HepG2 (cell line): ENCODE results near the gene RYR2. TPM values are rescaled to one million over a fixed set of nuclear protein-coding genes. Genes with fewer than 3 reads are reported as not detected.

ENCODE experiments used
- ATAC-seq: fragments of 200-7000 bp; cut with Tn5 transposase; 3 replicates; pipeline ENCODE4 v1.9.1; 2020; ENCODE audit warnings: mild to moderate bottlenecking, moderate library complexity
- BruUV-seq: library from RNA; stranded (reverse); fragments of 400-500 nt; replicated peaks from 2 replicates; lab custom pipeline; 2021; lab: Mats Ljungman, UMichigan
- CTCF ChIA-PET: fragments of 300-600 bp; formaldehyde crosslinking; extraction: SDS; loops from one replicate; lab custom pipeline; 2021; ENCODE audit warnings: low total read pairs, inconsistent platforms, low intra/inter-chr PET ratio; lab: Yijun Ruan, JAX
- POLR2A ChIA-PET: fragments of 350-600 bp; sonication (Branson Sonifier 250); formaldehyde crosslinking; loops from one replicate; lab custom pipeline; 2020; ENCODE audit warnings: antibody characterized with exemption, inconsistent platforms; lab: Yijun Ruan, JAX
- DNase-seq: peaks from one replicate; pipeline ENCODE4 v3.0.0-alpha.2; 2015; ENCODE audit warnings: low spot score
- FAIRE-seq: peaks from 3 replicates; lab custom pipeline; 2011; peaks lifted over from hg19 to GRCh38; lab: Jason Lieb, UNC
- H2AFZ ChIP-seq: one replicate; pipeline ENCODE4 v1.6.1; 2011; ENCODE audit warnings: low read length, inconsistent platforms
- H3K27ac ChIP-seq: fragments of 300-600 bp; 3 replicates; pipeline ENCODE4 v1.8.0; 2011; ENCODE audit warnings: mixed run types, mild to moderate bottlenecking, mixed read lengths, low read length, inconsistent platforms; ENCODE audit not compliant: insufficient read depth; ENCODE audit errors: extremely low read length
- H3K27me3 ChIP-seq, 2 experiments: fragments of 200-600 bp in 1 of 2; 2 replicates in 1 of 2; 3 replicates in 1 of 2; pipeline versions ENCODE4 v1.6.0 to v1.8.0; 2011; ENCODE audit warnings: low read length in 2 of 2, mild to moderate bottlenecking in 2 of 2, moderate library complexity in 2 of 2, inconsistent platforms in 1 of 2; ENCODE audit not compliant: insufficient read depth in 2 of 2, control insufficient read depth in 1 of 2
- H3K36me3 ChIP-seq, 2 experiments: fragments of 200-600 bp in 1 of 2; replicated peaks in 1 of 2; 2 replicates in 1 of 2; 3 replicates in 1 of 2; pipeline versions ENCODE4 v1.5.1 to v1.8.0; 2011; ENCODE audit warnings: low read length in 2 of 2, inconsistent platforms in 1 of 2; ENCODE audit not compliant: insufficient read depth in 2 of 2, control insufficient read depth in 1 of 2
- H3K4me1 ChIP-seq: 2 replicates; pipeline ENCODE4 v1.5.1; 2012; ENCODE audit warnings: low read length, inconsistent platforms; ENCODE audit not compliant: insufficient read depth
- H3K4me2 ChIP-seq: 2 replicates; pipeline ENCODE4 v1.6.0; 2011; ENCODE audit warnings: low read depth, low read length, inconsistent platforms
- H3K4me3 ChIP-seq, 3 experiments: fragments of 200-600 bp in 1 of 3; sonication (generic), shearing (Covaris generic) in 1 of 3; replicated peaks in 1 of 3; 2 replicates each; pipeline ENCODE4 v1.5.1; 2011 to 2016; ENCODE audit warnings: low read length in 3 of 3, inconsistent platforms in 2 of 3, low read depth in 2 of 3, mild to moderate bottlenecking in 2 of 3, control low read depth in 1 of 3, mixed read lengths in 1 of 3; ENCODE audit not compliant: insufficient read depth in 1 of 3
- H3K79me2 ChIP-seq: one replicate; pipeline ENCODE4 v1.6.1; 2011; ENCODE audit warnings: low read length, inconsistent platforms; ENCODE audit not compliant: insufficient read depth
- H3K9ac ChIP-seq: 2 replicates; pipeline ENCODE4 v1.6.0; 2011; ENCODE audit warnings: mild to moderate bottlenecking, low read depth, low read length, inconsistent platforms; ENCODE audit not compliant: insufficient read depth
- H3K9me3 ChIP-seq: 2 replicates; pipeline ENCODE4 v1.5.1; 2012; ENCODE audit warnings: mild to moderate bottlenecking, low read length
- H4K20me1 ChIP-seq: 2 replicates; pipeline ENCODE4 v1.6.0; 2011; ENCODE audit warnings: inconsistent platforms, mild to moderate bottlenecking, low read length, moderate library complexity; ENCODE audit not compliant: insufficient read depth
- ARID2 ChIP-seq: sonication (generic); formaldehyde crosslinking; IDR thresholded peaks from 2 replicates; pipeline ENCODE4 v1.8.1; 2022; ENCODE audit warnings: mild to moderate bottlenecking, missing genetic modification reagents, borderline replicate concordance
- BCL3 ChIP-seq: sonication (generic); formaldehyde crosslinking; IDR thresholded peaks from 2 replicates; pipeline ENCODE4 v1.5.1; 2020; ENCODE audit warnings: mild to moderate bottlenecking, missing genetic modification reagents, moderate library complexity
- HMGXB4 ChIP-seq, 2 experiments: sonication (generic) in 1 of 2; formaldehyde crosslinking in 1 of 2; IDR thresholded peaks; 2 replicates each; pipeline versions ENCODE4 v1.4.0 to v1.6.1; 2018 to 2020; ENCODE audit warnings: missing genetic modification reagents in 2 of 2, borderline replicate concordance in 1 of 2, low read depth in 1 of 2, mild to moderate bottlenecking in 1 of 2, missing biosample characterization in 1 of 2
- IRF2 ChIP-seq: IDR thresholded peaks from 2 replicates; pipeline ENCODE4 v1.6.1; 2018; ENCODE audit warnings: missing genetic modification reagents, missing compliant biosample characterization
- MED1 ChIP-seq: sonication (generic); formaldehyde crosslinking; IDR thresholded peaks from 2 replicates; pipeline ENCODE4 v1.4.0; 2020; ENCODE audit warnings: missing genetic modification reagents
- SOX5 ChIP-seq: IDR thresholded peaks from 2 replicates; pipeline ENCODE4 v1.6.1; 2016; ENCODE audit warnings: borderline replicate concordance
- SP1 ChIP-seq, 2 experiments: fragments of 450-650 bp in 1 of 2; sonication (generic) in 1 of 2; formaldehyde crosslinking in 1 of 2; IDR thresholded peaks; 2 replicates each; pipeline versions ENCODE4 v1.4.0 to v1.6.1; 2016 to 2020; ENCODE audit warnings: missing genetic modification reagents in 1 of 2
- SRSF9 ChIP-seq: fragments of 200-400 bp; formaldehyde crosslinking; IDR thresholded peaks from 2 replicates; pipeline ENCODE4 v1.6.1; 2018; ENCODE audit warnings: borderline replicate concordance, mild to moderate bottlenecking, low read depth, low read length; ENCODE audit not compliant: insufficient read depth, poor library complexity, severe bottlenecking
- ZBTB20 ChIP-seq: sonication (generic); formaldehyde crosslinking; IDR thresholded peaks from 2 replicates; pipeline ENCODE4 v1.8.1; 2023; ENCODE audit warnings: missing genetic modification reagents, low read depth, mild to moderate bottlenecking, borderline replicate concordance
- ZNF207 ChIP-seq: fragments of 450-650 bp; IDR thresholded peaks from 2 replicates; pipeline ENCODE4 v1.6.1; 2016; ENCODE audit warnings: antibody characterized with exemption, borderline replicate concordance
- ZNF326 ChIP-seq: sonication (generic); formaldehyde crosslinking; IDR thresholded peaks from 2 replicates; pipeline ENCODE4 v1.4.0; 2020; ENCODE audit warnings: missing genetic modification reagents, borderline replicate concordance
- ZNF441 ChIP-seq: sonication (generic); formaldehyde crosslinking; IDR thresholded peaks from 2 replicates; pipeline ENCODE4 v1.7.0; 2021; ENCODE audit warnings: missing genetic modification reagents, borderline replicate concordance
- ZNF496 ChIP-seq: sonication (generic); formaldehyde crosslinking; IDR thresholded peaks from 2 replicates; pipeline ENCODE4 v1.8.1; 2023; ENCODE audit warnings: mild to moderate bottlenecking, moderate library complexity, missing genetic modification reagents; ENCODE audit not compliant: insufficient replicate concordance
- ZNF660 ChIP-seq: sonication (generic); formaldehyde crosslinking; IDR thresholded peaks from 2 replicates; pipeline ENCODE4 v1.5.1; 2020; ENCODE audit warnings: mild to moderate bottlenecking, low read depth, missing genetic modification reagents, borderline replicate concordance
- ZNF713 ChIP-seq: sonication (generic); formaldehyde crosslinking; IDR thresholded peaks from 2 replicates; pipeline ENCODE4 v1.4.0; 2020; ENCODE audit warnings: mild to moderate bottlenecking, missing genetic modification reagents
- WGBS: methylation state at CpG from one replicate; pipeline ENCODE4 v1.1.6; 2017; ENCODE audit warnings: low lambda C conversion rate; 5-methylcytosine and 5-hydroxymethylcytosine counted together
- in situ Hi-C: cut with HindIII; loops from 2 replicates; pipeline ENCODE4 v1.10.0; 2017; ENCODE audit warnings: low pct_unique_long_range_greater_than_20kb; ENCODE audit not compliant: extremely low pct_ligation_motif_present
- intact Hi-C: fragments of 100-400 bp; cut with micrococcal nuclease; formaldehyde crosslinking; loops from one replicate; pipeline ENCODE4 v1.10.0; 2022; ENCODE audit not compliant: unreplicated experiment
- polyA plus RNA-seq, 8 experiments: library from polyadenylated mRNA; depleted of rRNA in 3 of 8; stranded (reverse) in 7 of 8; unstranded in 1 of 8; fragments of >200 nt; fragmentation: Illumina TruSeq in 4 of 8; extraction: Trizol in 4 of 8; gene quantifications; 2 replicates each; pipeline versions ENCODE4 v1.2.1 to v1.2.3, GENCODE V29; 2011 to 2016; ENCODE audit warnings: low read depth in 4 of 8, missing spikeins in 1 of 8, mixed read lengths in 1 of 8; ENCODE audit not compliant: insufficient read depth in 1 of 8
- total RNA-seq, 5 experiments: library from RNA; depleted of rRNA; stranded (reverse); fragments of >200 nt; fragmentation: Illumina TruSeq; extraction: Trizol; gene quantifications; 2 replicates each; pipeline ENCODE4 v1.2.3, GENCODE V29; 2016; ENCODE audit warnings: low read depth in 1 of 5
- TF ChIP-seq, protein P1 (sequence below): sonication (generic); formaldehyde crosslinking; IDR thresholded peaks from 2 replicates; pipeline ENCODE4 v1.4.0; 2020; ENCODE audit warnings: mild to moderate bottlenecking, missing genetic modification reagents

RYR2 gene
- total and polyA plus RNA-seq, 2 of the 13 experiments (the other 11 are each of a cell fraction or from before 2014, with no cell fraction given), result not detected

GRCh38 chr1:237070519-237070918 lies 28.5 kb downstream of the RYR2 start (continued):
- TF ChIP-seq BCL3 (CRISPR knock-in tag) (no peak), SRSF9 (no peak), ZBTB20 (CRISPR knock-in tag) (no peak), ZNF660 (CRISPR knock-in tag) (no peak), ZNF326 (CRISPR knock-in tag) (no peak), MED1 (no peak)
- TF ChIP-seq, protein P1, sequence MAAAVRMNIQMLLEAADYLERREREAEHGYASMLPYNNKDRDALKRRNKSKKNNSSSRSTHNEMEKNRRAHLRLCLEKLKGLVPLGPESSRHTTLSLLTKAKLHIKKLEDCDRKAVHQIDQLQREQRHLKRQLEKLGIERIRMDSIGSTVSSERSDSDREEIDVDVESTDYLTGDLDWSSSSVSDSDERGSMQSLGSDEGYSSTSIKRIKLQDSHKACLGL, result no peak

- Histone ChIP-seq H4K20me1 (no peaks in the 10 kb centered on the region), H3K4me2 (no peak overlapping the region), H2AFZ (no peak overlapping the region), H3K27me3 (peaks cover 0 to 4% of the 10 kb centered on the region in 2 experiments; a peak in 1 of 5 replicates), H3K79me2 (no peaks in the 10 kb centered on the region), H3K27ac (no peak overlapping the region), H3K36me3 (no peaks in the 10 kb centered on the region), H3K4me1 (no peaks in the 10 kb centered on the region), H3K9me3 (no peaks in the 10 kb centered on the region), H3K9ac (no peak overlapping the region), H3K4me3 (no peak overlapping the region)
- DNase-seq, result no peak
- no peak; the same call in 2 of the 3 replicates for ATAC-seq
- BruUV-seq, result no TSS peak
- 35% methylated on average over 6 of the region's 25 CpGs for WGBS
- in situ Hi-C loops, result no loop called here
- FAIRE-seq, result no peak
- intact Hi-C loops, result no loop called here
- POLR2A ChIA-PET, result no interaction called here
- TF ChIP-seq ZNF713 (CRISPR knock-in tag) (no peak), ZNF207 (no peak), SOX5 (CRISPR knock-in tag) (no peak), ZNF441 (CRISPR knock-in tag) (no peak), IRF2 (CRISPR knock-in tag) (no peak), ARID2 (no peak), HMGXB4 (CRISPR knock-in tag; IDR thresholded peaks at IDR 0.05; ENCODE audit: borderline replicate concordance in 1 of 2, low read depth in 1 of 2) (no peak), SP1 (IDR thresholded peaks at IDR 0.05) (no peak), SP1 (CRISPR knock-in tag; IDR thresholded peaks at IDR 0.05) (no peak), ZNF496 (CRISPR knock-in tag) (no peak)
- CTCF ChIA-PET, result no interaction called here
Measured at GRCh38 chr1:237071641-237072420, 29.8 kb downstream of the RYR2 start.
